Activated CD8-positive, alpha-beta memory T cell treated with anti-CD3 and anti-CD28 coated beads for 24 hours (primary cell): ENCODE measurements around the gene KCNJ18.
"Not testable (repeated sequence)": the region's sequence is repeated elsewhere in the genome, so short reads cannot be mapped to it uniquely, and the experiment has no call there.

Experiments
- DNase-seq: peaks from one replicate; pipeline ENCODE4 v3.0.0-alpha.2; 2020

Gene KCNJ18

DNA sequence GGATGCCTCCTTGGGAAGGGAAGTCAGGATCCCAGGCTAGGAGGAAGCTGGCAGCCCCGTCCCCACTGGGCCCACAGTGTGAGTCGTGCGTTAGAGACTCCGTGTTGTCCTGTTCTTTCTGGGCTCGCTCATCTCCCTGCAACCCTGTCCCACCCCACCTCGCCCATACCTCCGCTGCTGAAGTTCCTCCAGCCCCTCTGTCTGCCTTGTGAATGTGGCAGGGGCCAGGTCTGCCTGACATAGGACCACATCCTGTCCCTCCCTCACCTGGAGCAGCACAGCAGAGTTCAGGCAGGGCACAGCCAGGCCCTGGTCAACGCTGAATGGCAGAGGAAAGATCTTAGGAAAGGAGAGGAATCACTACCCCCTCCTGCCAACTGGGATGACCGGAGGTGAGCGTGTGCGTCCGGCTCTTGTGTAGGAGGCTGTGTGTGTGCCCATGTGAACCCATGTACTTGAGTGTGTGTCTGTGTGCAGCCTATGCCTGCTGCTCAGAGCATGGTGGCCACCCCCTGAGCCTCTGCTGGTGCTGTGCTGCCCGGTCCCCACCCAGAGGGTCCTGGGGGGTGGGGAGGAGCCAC lies 12.8 kb downstream of the KCNJ18 start:
- DNase-seq, result no peak

DNA sequence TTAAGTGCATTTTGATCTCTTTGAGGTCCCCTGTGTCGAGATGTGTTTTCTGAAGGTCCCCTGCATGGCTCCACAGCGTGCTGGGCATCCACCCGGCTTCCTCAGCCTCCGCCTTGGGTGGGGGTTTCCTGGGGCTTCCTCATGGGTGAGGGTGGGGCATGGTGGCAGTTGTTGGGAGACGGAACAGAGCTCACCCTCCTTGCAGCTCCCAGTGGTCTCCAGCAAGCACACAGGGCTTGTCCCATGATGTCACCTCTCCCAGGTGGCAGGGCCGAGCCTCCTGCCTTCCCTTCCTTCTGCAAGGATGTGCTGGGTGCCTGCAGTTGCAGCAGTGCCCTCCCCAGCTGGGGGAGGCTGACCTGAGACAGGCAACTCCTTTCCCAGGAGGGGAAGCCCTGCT lies 13.4 kb downstream of the KCNJ18 start:
- DNase-seq, result not testable (repeated sequence)

DNA sequence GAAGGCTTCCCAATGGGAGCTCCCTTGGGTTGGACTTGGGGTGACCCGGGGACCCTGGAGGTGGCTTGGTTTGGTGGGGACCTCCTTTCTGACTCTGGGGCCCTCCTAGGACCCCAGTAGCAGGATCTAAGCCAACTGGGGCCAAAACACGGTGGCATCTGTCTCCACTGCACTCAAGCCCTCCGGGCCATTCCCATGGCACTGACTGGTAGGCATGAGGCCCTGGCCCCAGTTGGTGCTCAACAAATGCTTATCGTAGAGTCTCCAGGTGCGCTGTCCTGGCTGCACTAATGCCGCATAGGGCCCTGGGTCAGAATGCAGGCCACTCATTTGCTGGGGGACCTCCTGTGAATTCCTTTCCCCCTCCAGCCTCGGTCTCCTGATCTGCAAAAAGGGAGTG lies 14.2 kb downstream of the KCNJ18 start:
- not testable (repeated sequence) for DNase-seq

DNA sequence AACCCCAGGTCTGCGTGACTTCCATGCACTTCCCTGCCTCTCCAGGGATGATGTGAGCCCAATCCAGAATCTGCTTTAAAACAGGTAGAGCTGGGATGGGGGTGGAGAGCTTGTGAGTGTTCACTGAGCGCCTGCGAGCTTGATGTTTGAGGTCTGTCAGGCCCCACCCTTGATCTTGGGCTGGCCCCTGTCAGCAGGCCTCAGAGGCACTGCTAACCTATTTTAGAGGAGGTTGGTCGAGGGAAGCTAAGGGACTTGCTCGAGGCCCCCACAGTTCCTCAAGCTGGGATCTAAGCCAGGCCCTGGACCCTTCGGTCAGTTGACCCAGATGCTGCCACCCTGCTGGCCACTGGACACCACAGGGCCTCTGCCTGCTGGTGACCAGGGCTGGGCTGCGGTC lies 14.8 kb downstream of the KCNJ18 start:
- DNase-seq, result not testable (repeated sequence)

DNA sequence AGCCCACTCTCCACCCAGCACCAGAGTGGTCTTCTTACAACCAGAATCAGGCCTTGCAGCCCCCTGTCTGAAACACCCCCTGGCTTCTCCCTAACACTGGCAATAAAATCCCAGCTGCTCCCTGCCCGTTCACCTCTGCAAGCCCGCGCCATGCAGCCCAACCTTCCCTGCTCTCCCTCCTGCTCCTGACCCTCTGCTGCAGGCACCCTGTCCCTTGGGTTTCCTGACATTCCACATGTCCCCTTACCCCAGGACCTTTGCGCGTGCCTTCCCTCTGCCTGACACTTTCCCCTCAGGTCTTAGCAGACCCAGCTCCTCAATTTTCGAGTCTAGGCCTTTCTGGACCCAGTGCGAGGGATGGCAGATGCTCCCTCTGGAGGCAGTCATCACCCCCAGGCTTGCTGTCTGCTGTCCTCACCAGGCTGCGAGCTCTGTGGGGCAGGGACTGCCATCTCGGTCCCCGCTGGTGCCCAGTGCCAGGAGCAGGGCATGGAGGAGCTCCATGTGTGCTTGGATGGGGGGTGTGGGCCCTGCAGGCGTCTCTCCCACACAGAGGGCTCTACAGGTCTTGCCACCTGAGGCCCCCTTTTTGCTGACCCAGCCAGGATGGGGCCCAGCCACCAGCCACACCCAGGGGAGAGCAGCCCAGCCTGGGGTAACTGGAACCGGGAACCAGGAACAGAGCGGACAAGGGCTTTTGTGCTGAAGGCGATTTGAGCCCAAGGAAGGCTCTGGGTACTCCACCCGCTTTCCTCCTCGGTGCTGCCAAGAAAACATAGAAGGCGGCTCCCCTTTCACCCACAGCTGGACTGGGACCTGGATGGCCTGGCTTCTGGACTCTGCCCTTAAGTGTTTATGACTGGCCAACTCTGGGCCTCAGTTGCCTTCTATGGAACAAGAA lies 15.6 kb downstream of the KCNJ18 start:
- DNase-seq, result not testable (repeated sequence)

DNA sequence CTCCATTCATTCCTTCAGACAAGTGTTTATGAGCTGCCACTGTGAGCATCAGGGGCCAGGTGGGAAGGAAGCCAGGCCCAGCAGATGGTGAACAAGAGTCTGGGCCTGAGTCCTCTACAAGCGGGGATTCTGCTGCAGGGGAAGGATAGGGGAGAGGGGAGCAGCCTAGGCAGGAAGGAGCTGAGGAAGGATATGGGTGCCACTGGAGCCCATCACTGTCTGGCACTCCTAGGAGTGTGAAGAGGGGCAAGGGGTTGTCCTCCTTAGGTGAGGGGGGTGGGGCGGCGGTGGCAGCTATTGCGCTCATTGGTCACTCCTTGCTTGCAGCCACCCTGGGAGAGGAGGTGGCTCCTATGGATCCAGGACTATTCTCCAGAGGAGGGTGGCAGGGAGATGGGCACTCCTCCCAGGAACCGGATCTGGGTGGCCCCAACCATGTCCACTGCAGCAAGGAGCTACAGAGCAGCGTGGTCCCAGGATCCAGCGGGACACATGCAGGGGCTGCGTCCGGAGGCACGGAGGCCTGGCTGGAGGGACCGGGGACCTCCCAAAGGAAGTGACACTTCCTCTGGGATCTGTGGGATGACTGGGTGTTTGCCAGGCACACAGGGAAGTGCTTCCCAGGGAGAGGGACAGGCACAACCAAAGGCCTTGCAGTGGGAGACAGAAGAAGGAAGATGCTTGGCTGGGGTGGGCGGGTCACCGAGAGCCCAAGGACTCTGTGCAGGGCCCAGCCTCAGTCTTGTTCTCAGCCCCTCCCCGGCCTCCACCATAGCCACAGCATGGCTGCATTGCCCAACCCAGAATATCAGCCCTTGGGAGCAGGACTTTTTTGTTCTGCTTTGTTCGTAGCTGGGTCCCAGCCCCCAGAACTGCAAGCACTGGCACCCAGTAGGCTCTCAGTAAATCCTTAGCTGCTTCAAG lies 16.6 kb downstream of the KCNJ18 start:
- DNase-seq, result not testable (repeated sequence)

DNA sequence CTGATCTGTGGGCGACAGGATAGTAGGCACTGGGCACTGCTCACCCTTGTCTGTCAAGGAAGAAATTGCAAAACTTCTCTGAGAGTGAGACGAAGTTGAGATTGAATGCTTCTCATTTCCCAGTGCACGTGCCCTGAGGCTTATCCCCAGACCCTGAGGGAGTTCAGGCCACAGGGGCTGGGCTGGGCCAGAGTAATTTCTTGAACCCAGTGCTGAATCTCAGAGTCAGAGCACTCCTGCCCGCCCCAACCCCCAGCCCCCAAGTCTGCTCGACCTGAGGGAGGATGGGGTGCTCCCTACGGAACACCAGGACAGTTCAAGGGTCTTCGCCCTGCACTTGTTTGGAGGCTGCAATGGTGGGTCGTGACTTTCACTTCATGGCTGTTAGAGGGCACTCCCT lies 17.7 kb downstream of the KCNJ18 start:
- DNase-seq, result not testable (repeated sequence)

DNA sequence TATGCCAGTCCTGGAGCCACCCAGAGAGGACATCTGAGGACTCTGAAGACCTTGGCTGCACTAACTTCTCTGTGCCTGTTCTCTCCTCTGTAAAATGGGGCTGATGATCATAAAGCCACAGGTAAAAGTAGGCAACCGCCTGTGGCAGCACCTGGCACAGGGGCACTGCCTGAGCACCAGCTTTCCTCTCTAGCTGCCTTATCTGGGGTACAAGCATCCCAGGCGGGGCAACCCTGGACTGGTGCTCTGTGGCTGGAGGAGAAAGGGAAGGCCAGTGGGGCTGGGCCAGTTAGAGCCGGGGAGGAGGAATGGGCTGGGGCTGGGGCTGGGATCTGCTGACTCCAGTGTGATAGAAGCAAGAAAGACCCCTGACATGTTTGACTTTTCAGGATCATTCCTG lies 18.2 kb downstream of the KCNJ18 start:
- not testable (repeated sequence) for DNase-seq

DNA sequence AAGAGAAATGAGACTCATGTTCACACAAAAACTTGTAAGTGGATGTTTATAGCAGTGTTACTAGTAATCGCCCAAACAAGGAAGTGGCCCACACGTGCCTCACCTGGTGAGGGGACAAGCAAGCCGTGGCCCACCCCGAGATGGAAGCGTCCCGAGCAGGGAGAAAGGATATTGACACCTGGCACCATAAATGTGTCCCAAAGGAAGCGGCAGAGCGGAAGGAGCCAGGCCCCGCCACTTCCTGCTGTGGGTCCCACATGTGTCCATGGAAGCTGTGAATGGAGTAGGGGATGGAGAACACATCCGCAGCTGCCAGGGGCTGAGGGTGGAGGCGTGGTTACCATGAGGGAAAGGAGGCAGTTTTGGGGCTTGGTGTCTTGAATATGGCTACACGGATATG lies 18.9 kb downstream of the KCNJ18 start:
- DNase-seq, result no peak

DNA sequence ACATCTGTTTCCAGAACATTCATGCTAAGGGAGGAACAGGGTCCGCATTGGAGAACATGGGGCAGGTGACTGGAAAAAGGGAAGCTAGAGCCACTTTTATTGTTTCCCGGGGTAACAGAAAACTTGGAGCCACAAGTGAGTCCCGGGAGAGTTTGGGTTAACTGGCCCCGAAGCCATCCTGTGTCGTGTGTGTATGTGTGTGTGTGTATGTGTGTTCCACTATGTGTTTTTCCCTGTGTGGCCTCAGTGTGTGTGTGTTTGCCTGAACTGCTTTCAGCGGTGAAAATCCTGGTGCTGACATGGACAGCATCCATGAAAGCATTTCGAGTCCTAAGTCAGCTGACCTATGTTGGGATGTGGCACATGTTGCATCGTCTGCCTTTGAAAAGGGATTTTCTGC lies 20.7 kb downstream of the KCNJ18 start:
- DNase-seq, result not testable (repeated sequence)

DNA sequence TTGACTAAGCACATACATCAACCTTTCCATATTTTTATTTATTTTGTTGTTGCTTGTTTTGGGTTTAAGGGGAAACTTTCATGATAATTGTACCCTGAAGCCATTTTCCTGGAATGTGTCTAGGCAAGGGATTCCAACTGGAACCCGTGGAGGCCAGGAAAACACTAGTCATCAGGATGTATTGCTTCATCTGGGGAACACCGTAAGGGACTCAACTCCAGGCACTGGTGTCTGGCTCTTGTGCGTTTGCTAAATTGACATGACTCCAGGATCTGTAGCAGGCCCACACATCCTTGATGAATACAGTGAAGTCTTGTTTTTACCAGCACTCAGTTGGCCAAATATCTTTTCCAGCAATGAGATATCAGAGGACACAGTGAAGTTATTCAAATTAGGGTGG lies 21.3 kb downstream of the KCNJ18 start:
- not testable (repeated sequence) for DNase-seq

DNA sequence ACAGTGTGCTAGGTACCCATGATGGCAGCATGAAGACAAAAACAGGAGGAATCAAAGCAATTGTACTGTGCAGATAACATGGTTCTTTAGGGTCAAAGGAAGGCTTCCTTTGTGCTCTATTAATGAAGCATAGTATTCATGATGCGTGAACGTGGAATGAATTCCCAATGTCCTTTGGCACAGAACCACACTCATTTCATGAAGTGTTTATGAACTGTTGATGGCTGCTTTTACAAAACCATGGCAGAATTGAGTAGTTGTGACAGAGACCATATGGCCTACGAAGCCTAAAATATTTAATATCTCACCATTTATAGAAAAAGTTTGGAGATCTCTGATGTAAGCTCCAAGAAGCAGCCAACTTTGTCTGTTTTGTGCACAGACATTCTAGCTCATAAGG lies 22.4 kb downstream of the KCNJ18 start:
- DNase-seq, result not testable (repeated sequence)

DNA sequence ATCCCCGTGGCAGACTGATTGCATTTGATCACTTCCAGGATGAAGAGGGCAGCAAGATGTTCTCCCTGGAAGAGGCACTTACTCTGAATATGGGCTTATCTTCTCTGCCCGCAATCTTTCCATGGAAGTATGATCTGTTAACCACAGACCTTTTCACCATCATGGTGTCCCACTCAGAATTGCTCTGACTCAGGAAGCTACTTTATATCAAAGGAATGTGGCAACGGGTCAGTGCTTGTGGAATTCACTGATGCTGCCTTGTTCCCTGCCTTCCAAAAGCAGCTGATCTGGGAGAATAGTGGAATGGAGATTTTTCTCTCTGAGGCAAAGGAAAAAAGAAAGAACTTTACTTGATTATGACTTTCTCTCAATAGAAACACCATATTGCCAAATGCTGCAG lies 23.6 kb downstream of the KCNJ18 start:
- not testable (repeated sequence) for DNase-seq

DNA sequence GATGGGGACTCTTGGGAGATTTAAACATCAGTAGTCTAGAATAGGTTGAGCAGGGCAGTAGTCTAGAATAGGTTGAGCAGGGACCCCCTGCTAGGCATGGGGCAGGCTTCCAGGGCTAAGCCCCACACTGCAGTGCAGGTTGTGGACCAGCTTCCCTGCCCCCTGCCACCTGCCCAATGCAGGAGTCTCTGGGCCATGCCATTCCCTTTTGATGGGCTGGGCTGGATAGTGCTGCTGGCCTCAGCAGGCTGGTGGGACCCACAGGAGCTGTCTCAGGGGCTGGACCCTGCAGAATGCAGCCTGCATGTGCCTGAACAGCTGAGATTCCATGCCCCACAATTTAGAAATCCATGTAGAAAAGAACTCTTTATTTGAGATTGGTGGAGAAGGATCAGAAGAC lies 26.6 kb downstream of the KCNJ18 start:
- not testable (repeated sequence) for DNase-seq

DNA sequence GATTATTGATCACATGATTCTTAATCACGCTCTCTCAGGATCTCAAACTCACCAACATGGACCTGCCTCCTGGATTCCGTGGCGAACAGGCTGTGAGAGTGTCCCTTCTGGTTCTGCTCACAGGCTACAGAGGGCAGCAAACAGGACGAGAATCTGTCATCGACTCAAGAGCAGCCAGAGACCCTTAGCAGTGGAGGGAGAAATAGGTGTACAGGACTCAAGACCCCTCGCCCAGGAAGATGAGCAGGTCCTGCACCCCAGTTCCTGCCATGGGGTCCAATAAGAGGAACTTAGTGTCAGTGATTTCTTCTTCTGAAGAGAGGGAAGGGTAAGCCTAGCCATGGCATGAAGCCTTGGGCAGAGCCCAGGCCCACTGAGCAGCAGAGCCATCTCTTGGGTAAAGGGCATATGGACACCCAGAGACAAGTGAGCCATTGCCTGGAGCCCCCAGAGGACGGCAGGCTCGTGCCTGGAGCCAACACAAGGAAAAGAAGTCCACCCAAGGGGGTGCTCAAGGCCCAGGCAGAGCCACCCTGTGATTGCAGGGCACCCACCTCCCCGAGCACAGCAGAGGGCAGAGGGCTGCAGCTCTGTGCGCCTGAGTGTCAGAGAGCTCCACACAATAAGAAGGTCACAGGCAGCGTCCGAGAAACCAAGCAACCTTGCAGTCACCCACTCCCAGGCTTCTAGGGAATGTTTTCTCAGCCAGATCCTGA lies 27.3 kb downstream of the KCNJ18 start:
- DNase-seq, result not testable (repeated sequence)

DNA sequence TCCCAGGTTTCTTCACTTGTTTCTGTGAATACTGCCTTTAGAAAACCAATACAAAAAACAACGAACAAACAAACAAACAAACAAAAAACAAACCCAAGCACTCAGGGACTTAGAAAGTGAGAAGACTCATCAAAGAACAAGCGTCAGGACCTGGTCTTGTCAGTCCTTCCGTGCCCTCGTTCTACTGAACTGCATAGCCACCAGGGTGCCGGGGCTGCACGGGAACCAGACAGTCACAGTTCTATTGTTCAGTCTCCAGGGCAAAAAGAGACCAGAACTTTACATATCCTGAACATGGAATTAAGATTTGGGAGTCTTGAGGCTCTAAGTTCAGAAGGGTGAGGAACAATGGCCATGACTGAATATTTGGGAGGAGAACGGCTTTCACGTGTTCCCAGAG lies 28.2 kb downstream of the KCNJ18 start:
- DNase-seq, result not testable (repeated sequence)

DNA sequence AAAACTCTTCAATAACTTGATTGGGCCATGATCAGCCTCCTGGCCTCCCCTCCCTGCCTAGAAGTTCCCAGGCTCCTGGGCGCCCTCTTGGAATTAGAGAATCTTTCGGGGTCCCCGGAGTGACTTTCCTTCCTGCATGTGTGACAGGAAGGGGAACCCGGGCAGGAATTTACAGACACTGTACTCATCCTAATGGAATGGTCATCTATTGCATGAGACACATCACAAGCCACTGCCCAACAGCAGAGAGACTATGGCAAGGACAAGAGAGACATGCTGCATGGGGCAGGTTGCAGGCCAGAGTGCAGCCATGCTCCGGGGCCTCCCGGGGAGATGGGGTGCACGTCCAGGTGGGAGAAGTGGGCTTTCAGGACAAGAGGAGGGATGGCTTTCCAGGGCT lies 29.9 kb downstream of the KCNJ18 start:
- DNase-seq, result not testable (repeated sequence)

DNA sequence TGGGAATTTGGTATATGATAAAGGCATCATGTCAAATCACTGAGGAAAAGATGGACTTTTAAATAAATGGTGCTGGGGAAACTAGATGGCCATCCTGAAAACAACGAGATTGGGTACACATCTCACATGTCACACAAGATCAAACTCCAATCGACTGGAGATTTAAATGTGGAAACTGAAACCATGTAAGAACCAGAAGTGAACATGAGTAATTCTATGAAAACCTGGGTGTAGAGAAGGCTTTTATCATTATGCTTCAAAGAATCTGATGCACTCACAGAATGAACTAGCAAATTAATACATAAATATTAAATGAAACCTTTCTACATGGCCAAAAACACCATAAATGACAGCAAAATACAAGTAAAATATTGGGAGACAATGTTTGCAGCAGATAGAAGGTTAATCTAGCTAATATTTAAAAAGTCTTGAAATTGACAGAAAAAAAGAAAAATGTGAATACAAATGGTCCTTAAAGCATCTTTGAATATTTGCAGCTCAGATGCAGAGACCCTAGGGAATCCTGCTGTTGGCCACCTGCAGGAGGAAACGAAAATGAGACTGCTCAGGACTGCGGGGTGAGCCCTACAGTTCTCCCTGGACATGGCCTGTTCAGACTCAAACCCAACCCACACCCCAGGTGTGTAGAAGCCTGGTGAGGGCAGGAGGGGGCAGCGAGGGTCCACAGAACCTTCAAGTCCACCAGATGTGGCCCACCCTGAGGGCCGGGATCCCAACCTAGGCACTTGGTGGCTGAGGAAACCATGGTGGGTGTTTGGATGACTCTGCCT lies 32.1 kb downstream of the KCNJ18 start:
- not testable (repeated sequence) for DNase-seq

DNA sequence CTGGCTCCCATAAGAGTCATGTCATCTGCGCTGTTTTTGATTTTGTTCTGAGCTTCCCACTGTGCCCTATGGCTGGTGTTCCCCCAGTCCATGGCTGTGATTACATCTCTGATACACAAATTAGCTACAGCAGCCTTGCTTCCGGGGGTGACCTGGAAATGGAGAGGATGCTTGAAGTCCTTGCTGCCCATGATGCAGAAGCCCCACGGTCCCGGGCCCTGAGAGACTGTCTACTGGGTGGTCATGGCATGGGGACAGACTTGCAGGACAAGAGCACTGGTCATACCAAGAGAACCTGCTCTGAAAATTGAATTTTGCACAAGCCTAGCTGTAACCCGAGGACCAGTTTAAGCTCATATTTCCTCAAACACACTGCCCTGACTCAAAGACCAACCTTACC lies 38.8 kb downstream of the KCNJ18 start:
- DNase-seq, result not testable (repeated sequence)

DNA sequence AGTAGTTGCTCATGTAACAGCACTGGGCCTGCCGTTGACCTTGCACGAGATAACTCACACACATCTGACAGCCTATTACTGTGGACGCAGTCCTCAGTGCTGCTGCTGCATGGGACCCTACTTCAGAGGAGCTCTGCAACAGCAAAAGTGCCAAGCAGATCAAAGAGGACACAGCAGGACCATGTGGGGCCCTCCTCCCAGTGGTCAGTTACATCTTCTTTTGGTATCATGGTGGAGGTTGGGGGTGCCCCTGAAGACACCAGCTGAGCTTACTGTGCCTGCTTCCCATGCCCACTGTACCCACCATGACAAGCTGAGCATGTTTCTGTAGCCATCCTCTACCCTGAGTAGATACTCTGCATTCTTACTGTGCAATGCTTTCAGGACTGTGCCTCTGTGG lies 41.6 kb downstream of the KCNJ18 start:
- DNase-seq, result not testable (repeated sequence)

DNA sequence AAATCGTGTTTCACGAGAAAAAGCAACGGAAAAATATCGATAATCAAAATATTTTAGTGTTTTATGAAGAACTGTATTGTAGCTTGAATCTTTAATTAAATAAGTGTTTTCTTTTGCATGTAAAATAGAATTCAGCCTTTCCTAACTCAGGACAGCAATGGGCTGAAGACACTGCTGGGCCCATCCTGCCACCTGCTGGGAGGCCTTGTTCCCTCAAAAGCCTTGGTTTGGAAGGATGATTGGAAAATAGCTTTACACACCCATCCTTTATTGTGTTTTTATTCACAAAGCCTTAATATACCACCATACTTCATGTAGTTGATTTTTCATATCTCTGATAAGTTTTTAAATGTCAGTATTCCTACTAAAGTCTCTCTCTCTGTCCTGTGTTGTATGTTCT lies 43.5 kb downstream of the KCNJ18 start:
- not testable (repeated sequence) for DNase-seq
